ENCODE data around the gene CACNA1D. TPM values are rescaled to one million over a fixed set of nuclear protein-coding genes. Genes with fewer than 3 reads are reported as not detected.
"Not testable (repeated sequence)": the region's sequence is repeated elsewhere in the genome, so short reads cannot be mapped to it uniquely, and the experiment has no call there.

The CACNA1D gene
- total RNA-seq, 1 experiment from 2014 or later = not detected

DNA sequence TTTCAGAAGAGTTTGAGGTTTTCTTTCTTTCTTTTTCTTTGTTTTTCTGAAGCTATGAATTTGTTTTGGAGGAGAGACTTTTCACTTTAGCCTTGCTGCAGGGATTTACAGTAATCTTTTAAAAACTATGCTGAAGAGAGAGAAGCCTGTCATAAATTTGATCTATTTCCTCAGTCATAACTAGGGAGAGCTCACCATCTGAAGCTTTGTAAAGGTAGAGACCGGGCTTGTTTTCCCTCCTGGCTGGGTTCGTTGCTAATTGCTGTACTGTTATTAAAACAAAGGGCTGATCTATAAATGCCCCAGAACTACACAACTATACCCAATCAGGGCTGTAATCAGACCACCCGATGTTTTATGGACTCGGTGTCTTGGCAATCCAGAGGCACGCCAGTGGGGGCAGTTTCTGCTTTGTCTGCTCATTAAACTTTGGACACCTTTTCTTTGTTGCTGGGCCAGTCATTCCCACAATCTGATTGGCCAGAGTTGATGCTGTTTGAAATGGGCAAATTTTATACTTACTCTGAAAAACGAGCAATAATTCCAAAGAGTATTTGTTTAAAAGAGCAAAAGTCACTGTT, 164.3 kb downstream of the CACNA1D start:
- ChIA-PET CTCF (no interaction called here), POLR2A (ENCODE audit: low non-redundant PET) (no interaction called here)

DNA sequence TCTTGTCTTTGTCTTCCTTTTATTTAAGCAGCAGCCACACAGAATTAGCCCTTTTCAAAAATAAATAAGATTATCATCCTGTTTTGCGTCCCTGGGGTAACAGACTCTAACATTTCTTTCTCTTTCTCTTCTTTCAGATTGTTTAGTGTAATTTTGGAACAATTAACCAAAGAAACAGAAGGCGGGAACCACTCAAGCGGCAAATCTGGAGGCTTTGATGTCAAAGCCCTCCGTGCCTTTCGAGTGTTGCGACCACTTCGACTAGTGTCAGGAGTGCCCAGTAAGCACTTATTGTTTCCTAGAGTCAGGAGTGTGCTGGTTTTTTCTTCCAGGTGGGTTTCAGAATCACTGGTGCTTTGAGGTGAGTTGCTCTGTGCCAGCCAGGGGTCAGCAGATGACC, 165.6 kb downstream of the CACNA1D start:
- no TSS peak for BruUV-seq (replicated peaks)

More for the DNA sequence above, 164.3 kb downstream of the CACNA1D start:
- Histone ChIP-seq H3K9me3 (ENCODE audit: low read depth, low read length, poor library complexity, severe bottlenecking) (no peaks in the 10 kb centered on the region), H3K4me1 (ENCODE audit: insufficient read depth, low read length, poor library complexity, severe bottlenecking) (no peaks in the 10 kb centered on the region), H3K4me3 (ENCODE audit: low read depth, low read length, poor library complexity, severe bottlenecking) (no peak overlapping the region), H3K27me3 (replicated peaks; ENCODE audit: insufficient read depth, low read depth, low read length, poor library complexity) (no peaks in the 10 kb centered on the region), H3K27ac (ENCODE audit: low read depth, low read length, poor library complexity, severe bottlenecking) (no peak overlapping the region), H3K36me3 (ENCODE audit: insufficient read depth, low read length, poor library complexity, severe bottlenecking) (no peaks in the 10 kb centered on the region)
- no peak for DNase-seq (ENCODE audit: low spot score)
- no TSS peak for BruUV-seq (replicated peaks)
- intact Hi-C loops (cut with micrococcal nuclease; ENCODE audit: unreplicated experiment) = no loop called here
- TF ChIP-seq, protein P1, sequence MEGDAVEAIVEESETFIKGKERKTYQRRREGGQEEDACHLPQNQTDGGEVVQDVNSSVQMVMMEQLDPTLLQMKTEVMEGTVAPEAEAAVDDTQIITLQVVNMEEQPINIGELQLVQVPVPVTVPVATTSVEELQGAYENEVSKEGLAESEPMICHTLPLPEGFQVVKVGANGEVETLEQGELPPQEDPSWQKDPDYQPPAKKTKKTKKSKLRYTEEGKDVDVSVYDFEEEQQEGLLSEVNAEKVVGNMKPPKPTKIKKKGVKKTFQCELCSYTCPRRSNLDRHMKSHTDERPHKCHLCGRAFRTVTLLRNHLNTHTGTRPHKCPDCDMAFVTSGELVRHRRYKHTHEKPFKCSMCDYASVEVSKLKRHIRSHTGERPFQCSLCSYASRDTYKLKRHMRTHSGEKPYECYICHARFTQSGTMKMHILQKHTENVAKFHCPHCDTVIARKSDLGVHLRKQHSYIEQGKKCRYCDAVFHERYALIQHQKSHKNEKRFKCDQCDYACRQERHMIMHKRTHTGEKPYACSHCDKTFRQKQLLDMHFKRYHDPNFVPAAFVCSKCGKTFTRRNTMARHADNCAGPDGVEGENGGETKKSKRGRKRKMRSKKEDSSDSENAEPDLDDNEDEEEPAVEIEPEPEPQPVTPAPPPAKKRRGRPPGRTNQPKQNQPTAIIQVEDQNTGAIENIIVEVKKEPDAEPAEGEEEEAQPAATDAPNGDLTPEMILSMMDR (conservative IDR thresholded peaks at IDR 0.05; ENCODE audit: low read depth, low read length) = no peak
- no peak for TF ChIP-seq EZH2 (IDR thresholded peaks at IDR 0.05; ENCODE audit: borderline replicate concordance, low read depth, low read length, poor library complexity, severe bottlenecking)

DNA sequence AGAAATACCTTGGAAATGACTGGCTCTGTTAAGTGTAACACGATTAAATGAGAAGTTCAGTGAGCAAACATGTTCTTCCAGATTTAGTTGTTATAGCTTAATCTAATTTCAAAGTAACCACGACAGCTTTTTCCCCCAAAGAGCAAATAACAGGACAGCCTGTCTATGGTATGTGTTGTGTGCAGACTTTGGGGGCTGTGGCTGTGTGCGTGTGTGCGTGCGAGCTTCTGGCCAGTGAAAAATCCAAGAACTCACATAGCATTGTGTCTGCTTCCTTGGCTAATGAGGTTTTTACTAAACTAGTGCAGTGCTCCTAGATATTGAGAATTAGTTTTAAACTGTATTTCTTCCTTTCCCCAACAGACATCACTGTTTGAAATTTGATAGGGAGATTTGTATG, 167.1 kb downstream of the CACNA1D start:
- BruUV-seq (replicated peaks) = no TSS peak
- CTCF ChIA-PET = no interaction called here
- POLR2A ChIA-PET (ENCODE audit: low non-redundant PET) = no interaction called here

More for the DNA sequence above, 165.6 kb downstream of the CACNA1D start:
- Histone ChIP-seq H3K4me3 (ENCODE audit: low read depth, low read length, poor library complexity, severe bottlenecking) (no peak overlapping the region), H3K27me3 (replicated peaks; ENCODE audit: insufficient read depth, low read depth, low read length, poor library complexity) (no peaks in the 10 kb centered on the region), H3K4me1 (ENCODE audit: insufficient read depth, low read length, poor library complexity, severe bottlenecking) (no peaks in the 10 kb centered on the region), H3K9me3 (ENCODE audit: low read depth, low read length, poor library complexity, severe bottlenecking) (no peaks in the 10 kb centered on the region), H3K36me3 (ENCODE audit: insufficient read depth, low read length, poor library complexity, severe bottlenecking) (no peaks in the 10 kb centered on the region), H3K27ac (ENCODE audit: low read depth, low read length, poor library complexity, severe bottlenecking) (no peak overlapping the region)
- no peak for DNase-seq (ENCODE audit: low spot score)
- intact Hi-C loops (cut with micrococcal nuclease; ENCODE audit: unreplicated experiment) = no loop called here
- POLR2A ChIA-PET (ENCODE audit: low non-redundant PET) = no interaction called here
- no peak for TF ChIP-seq EZH2 (IDR thresholded peaks at IDR 0.05; ENCODE audit: borderline replicate concordance, low read depth, low read length, poor library complexity, severe bottlenecking)
- TF ChIP-seq, protein P1 (conservative IDR thresholded peaks at IDR 0.05; ENCODE audit: low read depth, low read length) = no peak
- CTCF ChIA-PET = no interaction called here

DNA sequence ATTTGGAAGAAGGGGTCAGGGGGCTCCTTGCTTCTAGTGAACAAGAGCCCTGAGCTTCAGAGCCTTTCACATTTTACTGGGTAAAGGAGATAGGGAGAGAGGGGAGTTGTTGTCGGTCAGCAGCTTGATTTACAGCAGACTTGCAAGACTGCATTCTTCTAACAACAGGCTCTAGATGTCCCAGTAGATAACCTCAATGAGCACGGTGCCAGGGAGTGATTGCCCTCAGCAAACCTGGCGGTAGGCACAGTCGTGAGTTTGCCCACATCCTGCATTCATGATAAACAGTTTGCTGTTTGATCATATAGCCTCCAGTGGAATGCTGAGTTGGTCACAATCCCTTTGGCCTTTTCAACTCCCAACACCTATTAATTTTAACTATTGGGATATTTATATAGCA, 170.4 kb downstream of the CACNA1D start:
- H3K27me3 ChIP-seq (replicated peaks; ENCODE audit: insufficient read depth, low read depth, low read length, poor library complexity); BruUV-seq (replicated peaks); CTCF ChIA-PET; intact Hi-C loops (cut with micrococcal nuclease; ENCODE audit: unreplicated experiment); H3K36me3 ChIP-seq (ENCODE audit: insufficient read depth, low read length, poor library complexity, severe bottlenecking); H3K9me3 ChIP-seq (ENCODE audit: low read depth, low read length, poor library complexity, severe bottlenecking); H3K4me3 ChIP-seq (ENCODE audit: low read depth, low read length, poor library complexity, severe bottlenecking); POLR2A ChIA-PET (ENCODE audit: low non-redundant PET); DNase-seq (ENCODE audit: low spot score); H3K4me1 ChIP-seq (ENCODE audit: insufficient read depth, low read length, poor library complexity, severe bottlenecking); H3K27ac ChIP-seq (ENCODE audit: low read depth, low read length, poor library complexity, severe bottlenecking): not testable (repeated sequence)

More for the DNA sequence above, 167.1 kb downstream of the CACNA1D start:
- intact Hi-C loops (cut with micrococcal nuclease; ENCODE audit: unreplicated experiment) = no loop called here
- Histone ChIP-seq H3K4me1 (ENCODE audit: insufficient read depth, low read length, poor library complexity, severe bottlenecking) (no peaks in the 10 kb centered on the region), H3K4me3 (ENCODE audit: low read depth, low read length, poor library complexity, severe bottlenecking) (no peak overlapping the region), H3K9me3 (ENCODE audit: low read depth, low read length, poor library complexity, severe bottlenecking) (no peaks in the 10 kb centered on the region), H3K27ac (ENCODE audit: low read depth, low read length, poor library complexity, severe bottlenecking) (no peak overlapping the region), H3K27me3 (replicated peaks; ENCODE audit: insufficient read depth, low read depth, low read length, poor library complexity) (no peaks in the 10 kb centered on the region), H3K36me3 (ENCODE audit: insufficient read depth, low read length, poor library complexity, severe bottlenecking) (no peaks in the 10 kb centered on the region)
- DNase-seq (ENCODE audit: low spot score) = no peak
- TF ChIP-seq EZH2 (IDR thresholded peaks at IDR 0.05; ENCODE audit: borderline replicate concordance, low read depth, low read length, poor library complexity, severe bottlenecking) = no peak
- TF ChIP-seq, protein P1 (conservative IDR thresholded peaks at IDR 0.05; ENCODE audit: low read depth, low read length) = no peak

Data from A673 (cell line).